Measurements from ENCODE around the gene MINK1. TPM values are rescaled to one million over a fixed set of nuclear protein-coding genes. Genes with fewer than 3 reads are reported as not detected.

MINK1 gene
- total and polyA plus RNA-seq, 2 of the 8 experiments (the other 6 are each of a cell fraction or from before 2014, with no cell fraction given), result 26.9 to 77.7 TPM

GRCh38 chr17:4900231-4901107, 67.3 kb downstream of the MINK1 start:
- no peak overlapping the region for H2BK20ac ChIP-seq (ENCODE audit: low read length)
- no peak overlapping the region for H4K91ac ChIP-seq (replicated peaks; ENCODE audit: insufficient read length, low read length)
- 0 out of 7 replicates have a peak, but pooled peaks cover 0 to 2% (median 0%) of the 10 kb centered on the region in 4 experiments for H3K27me3 ChIP-seq (replicated peaks in 1 of 4; ENCODE audit: control insufficient read depth in 3 of 4, extremely low read depth in 1 of 4, insufficient read depth in 3 of 4, low read length in 3 of 4)
- no peaks in the 10 kb centered on the region for H3K9me3 ChIP-seq (ENCODE audit: insufficient read depth in 2 of 2, low read depth in 1 of 2, low read length in 1 of 2)
- DNase-seq (ENCODE audit: low read depth in 1 of 2, low spot score in 2 of 2) (peak in 1 of 2 experiments; percentile 91), FAIRE-seq (no peak)
- no peak overlapping the region for H2BK15ac ChIP-seq (ENCODE audit: low read length)
- no peak overlapping the region for H3K56ac ChIP-seq (replicated peaks; ENCODE audit: insufficient read length, low read depth, low read length)
- peak overlapping the region; percentile 51 to 73 for H3K4me2 ChIP-seq (ENCODE audit: insufficient read depth in 1 of 2, low read depth in 2 of 2, low read length in 2 of 2)
- no peaks in the 10 kb centered on the region for H3K79me1 ChIP-seq (ENCODE audit: low read depth, low read length)
- POLR2A ChIA-PET (ENCODE audit: partially characterized antibody), result interaction anchor here (0.8 to 6.4 kb wide), 15 partner anchors 9 to 190 kb away, joined by 3 to 49 read pairs (median 4); partner anchors contain the start of genes ARRB2, MED11, PFN1 and PLD2
- no peak overlapping the region for H3K27ac ChIP-seq (ENCODE audit: low read depth, low read length)
- WGBS, 2 experiments (ENCODE audit: extremely low coverage in 1 of 2, insufficient coverage in 1 of 2, insufficient read length in 1 of 2, insufficient replicate concordance in 2 of 2, low coverage in 1 of 2, low lambda C conversion rate in 2 of 2, missing lambda C conversion rate in 1 of 2), result 37% methylated on average over 47 of the region's 65 CpGs; no CpG with 5 or more reads in 1 of the 2 experiments
- H3K14ac ChIP-seq (ENCODE audit: insufficient read length), result no peak overlapping the region
- H2BK12ac ChIP-seq (ENCODE audit: low read depth, low read length), result no peak overlapping the region
- no peak overlapping the region for H3K4ac ChIP-seq (replicated peaks; ENCODE audit: insufficient read length, low read depth, low read length)
- peak overlapping the region in 2 of 4 experiments; percentile 25 to 27; a peak in 1 of 7 replicates for H3K9ac ChIP-seq (replicated peaks in 1 of 4; ENCODE audit: extremely low read depth in 1 of 4, low read depth in 3 of 4, low read length in 3 of 4)
- no peaks in the 10 kb centered on the region for H3K79me2 ChIP-seq (ENCODE audit: control insufficient read depth in 1 of 2, insufficient read depth in 2 of 2, low read length in 2 of 2)
- H3K18ac ChIP-seq (ENCODE audit: extremely low read depth, low read length), result no peak overlapping the region
- no peak overlapping the region for H2BK120ac ChIP-seq (replicated peaks; ENCODE audit: low read depth, low read length)
- no peak overlapping the region for H2BK5ac ChIP-seq (ENCODE audit: low read depth, low read length)
- H4K20me1 ChIP-seq (replicated peaks in 1 of 2; ENCODE audit: control insufficient read depth in 1 of 2, insufficient read depth in 2 of 2, low read length in 2 of 2), result peaks cover 0 to 5% of the 10 kb centered on the region in 2 experiments
- H3K4me3 ChIP-seq (ENCODE audit: extremely low read depth in 1 of 4, insufficient read depth in 2 of 4, low read depth in 3 of 4, low read length in 4 of 4), result peak overlapping the region; percentile 22 to 58 (median 40)
- no peak overlapping the region for H3K23ac ChIP-seq (ENCODE audit: insufficient read length)
- H3K36me3 ChIP-seq (ENCODE audit: control insufficient read depth in 2 of 4, insufficient read depth in 4 of 4, low read length in 3 of 4), result peaks cover 0 to 5% (median 1%) of the 10 kb centered on the region in 4 experiments; a peak in 3 of 8 replicates
- H4K8ac ChIP-seq (ENCODE audit: extremely low read depth, insufficient read depth, low read length), result peak overlapping the region; percentile 11; the same call in 1 of the 2 replicates
- H2AK5ac ChIP-seq (ENCODE audit: low read depth, low read length), result no peak overlapping the region
- H4K5ac ChIP-seq (ENCODE audit: insufficient read length, low read depth, low read length), result no peak overlapping the region
- H3K23me2 ChIP-seq (ENCODE audit: low read depth, low read length), result peaks cover 3% of the 10 kb centered on the region; the same call in 1 of the 2 replicates
- peaks cover 0 to 13% (median 4%) of the 10 kb centered on the region in 4 experiments; a peak in 6 of 7 replicates for H3K4me1 ChIP-seq (replicated peaks in 1 of 4; ENCODE audit: control insufficient read depth in 3 of 4, insufficient read depth in 4 of 4, low read length in 3 of 4)
- CTCF ChIA-PET (ENCODE audit: partially characterized antibody), result interaction anchor here (1.1 to 4.4 kb wide), 8 partner anchors 9 to 337 kb away, joined by 3 to 23 read pairs (median 8); no protein-coding TSS in a partner anchor
- no peak overlapping the region; the same call in 1 of the 2 replicates for H2AFZ ChIP-seq (ENCODE audit: low read length)
- TF ChIP-seq SUZ12 (IDR thresholded peaks at IDR 0.05; ENCODE audit: low read length) (no peak), RXRA (IDR thresholded peaks at IDR 0.05; ENCODE audit: insufficient read depth, low read depth, low read length) (no peak), JUND (IDR thresholded peaks at IDR 0.05; ENCODE audit: low read length) (0 out of 2 replicates have a peak, but pooled peaks have one; percentile 34), RFX5 (IDR thresholded peaks at IDR 0.05; ENCODE audit: borderline replicate concordance, low read depth, low read length) (no peak), CHD1 (IDR thresholded peaks at IDR 0.05; ENCODE audit: low read depth, low read length) (no peak), TBP (IDR thresholded peaks at IDR 0.05; ENCODE audit: low read depth, low read length) (no peak), CREB1 (IDR thresholded peaks at IDR 0.05) (peak; percentile 97), TCF12 (IDR thresholded peaks at IDR 0.05; ENCODE audit: low read depth, low read length) (no peak), SIN3A (conservative IDR thresholded peaks at IDR 0.05 in 1 of 2, IDR thresholded peaks at IDR 0.05 in 1 of 2; ENCODE audit: low read depth in 1 of 2, low read length in 2 of 2) (no peak), MAX (IDR thresholded peaks at IDR 0.05) (no peak), ASH2L (IDR thresholded peaks at IDR 0.05; ENCODE audit: low read length) (peak; percentile 58)
